Right lobe of liver (tissue), 6 donors: ENCODE measurements around the gene SCN3B. TPM values are rescaled to one million over a fixed set of nuclear protein-coding genes. Genes with fewer than 3 reads are reported as not detected.
A peak's percentile ranks its signal among the peaks of the same experiment; 100 is the strongest.
"Not testable (repeated sequence)": the region's sequence is repeated elsewhere in the genome, so short reads cannot be mapped to it uniquely, and the experiment has no call there.

Experiments used
- ATAC-seq, 4 donors: fragments of 200-7000 bp; cut with Tn5 transposase; one replicate each; pipeline ENCODE4 v1.9.1; 2020; ENCODE audit warnings: mild to moderate bottlenecking in 4 of 4, moderate library complexity in 4 of 4
- DNase-seq, 3 donors: peaks; one replicate each; pipeline ENCODE4 v3.0.0-alpha.2; 2020
- H3K27ac ChIP-seq, 3 donors: fragments of 200-600 bp; one replicate each; pipeline ENCODE4 v1.8.0; 2022
- H3K27me3 ChIP-seq, 2 donors: fragments of 200-600 bp; one replicate each; pipeline ENCODE4 v1.8.0; 2022
- H3K36me3 ChIP-seq, 4 donors: fragments of 200-600 bp; sonication (generic) in 1 of 4; one replicate each; pipeline versions ENCODE4 v1.5.1 to v1.8.0; 2017 to 2022; ENCODE audit warnings: control low read depth in 1 of 4
- H3K4me1 ChIP-seq, 4 donors: fragments of 200-600 bp; sonication (generic) in 1 of 4; one replicate each; pipeline versions ENCODE4 v1.5.1 to v1.8.0; 2017 to 2022; ENCODE audit warnings: control low read depth in 1 of 4
- H3K4me3 ChIP-seq, 3 donors: fragments of 200-600 bp; one replicate each; pipeline ENCODE4 v1.8.0; 2022
- H3K9me3 ChIP-seq, 4 donors: fragments of 200-600 bp; sonication (generic) in 1 of 4; one replicate each; pipeline versions ENCODE4 v1.5.1 to v1.8.0; 2017 to 2022; ENCODE audit warnings: control low read depth in 1 of 4
- CTCF ChIP-seq, 4 donors: fragments of 200-600 bp in 3 of 4; fragments of 450-650 bp in 1 of 4; IDR thresholded peaks; one replicate each; pipeline versions ENCODE4 v1.5.1 to v1.8.0; 2016 to 2022; ENCODE audit warnings: antibody characterized with exemption in 4 of 4, mild to moderate bottlenecking in 2 of 4
- POLR2A ChIP-seq: fragments of 450-650 bp; IDR thresholded peaks from one replicate; pipeline ENCODE4 v1.6.1; 2017; ENCODE audit warnings: antibody characterized with exemption, mild to moderate bottlenecking
- WGBS: methylation state at CpG from one replicate; pipeline ENCODE4 v1.1.6; 2018; ENCODE audit warnings: low coverage, low lambda C conversion rate; ENCODE audit not compliant: insufficient coverage; ENCODE audit errors: missing lambda C conversion rate; 5-methylcytosine and 5-hydroxymethylcytosine counted together
- intact Hi-C, 2 donors: fragments of 100-400 bp; cut with DNase I; formaldehyde crosslinking; loops; one replicate each; pipeline versions ENCODE4 v1.11.2 to v1.14.1; 2022
- total RNA-seq, 6 experiments: library from RNA; depleted of rRNA in 2 of 6; stranded (reverse); fragments of >200 nt in 2 of 6; fragmentation: NEBNext Ultra II Directional in 3 of 6; extraction: Animal tissue kit (Norgen Biotek cat#: 25700) in 3 of 6; gene quantifications; one replicate each; pipeline versions ENCODE4 v1.1.0 to v1.2.4, GENCODE V29; 2016 to 2023
- donor health status: DM: no; HTN: yes; CAD: no.
- donor health status: DM: no; HTN: no; CAD: no.
- donor health status: DM: no; HTN: no; CAD: no.
- donor health status: DM: no; HTN: yes; CAD: no.
- donor health status: DM: no; HTN: yes; CAD: no.

SCN3B gene
- total RNA-seq, 6 experiments from 2014 or later = 0.04 to 0.20 (median 0.09) TPM; not detected in 1

GRCh38 chr11:123670081-123670480 is 15.7 kb upstream of the SCN3B start:
- H3K27ac ChIP-seq = no peak overlapping the region
- H3K27me3 ChIP-seq = no peaks in the 10 kb centered on the region
- no peaks in the 10 kb centered on the region for H3K9me3 ChIP-seq
- no peak for TF ChIP-seq CTCF (IDR thresholded peaks at IDR 0.05)
- no peak for TF ChIP-seq POLR2A
- 40% methylated on average over 1 of the region's 1 CpG for WGBS
- ATAC-seq = no peak
- intact Hi-C loops = no loop called here
- no peak for DNase-seq
- H3K36me3 ChIP-seq = no peaks in the 10 kb centered on the region
- H3K4me1 ChIP-seq = no peaks in the 10 kb centered on the region
- H3K4me3 ChIP-seq = no peak overlapping the region

GRCh38 chr11:123665306-123665705 is 10.9 kb upstream of the SCN3B start:
- Histone ChIP-seq H3K4me1 (no peaks in the 10 kb centered on the region), H3K9me3 (no peaks in the 10 kb centered on the region), H3K36me3 (no peaks in the 10 kb centered on the region), H3K27ac (no peak overlapping the region), H3K4me3 (no peak overlapping the region), H3K27me3 (no peaks in the 10 kb centered on the region)
- ATAC-seq (no peak), DNase-seq (no peak)
- intact Hi-C loops = no loop called here
- WGBS = 38% methylated on average over 1 of the region's 1 CpG
- no peak for TF ChIP-seq CTCF (IDR thresholded peaks at IDR 0.05)
- TF ChIP-seq POLR2A = no peak

GRCh38 chr11:123659965-123660364 is 5.5 kb upstream of the SCN3B start:
- DNase-seq, H3K36me3 ChIP-seq, H3K4me3 ChIP-seq, ATAC-seq, H3K27me3 ChIP-seq, H3K27ac ChIP-seq, H3K4me1 ChIP-seq, intact Hi-C loops, H3K9me3 ChIP-seq: not testable (repeated sequence)
- WGBS = 7% methylated on average over 3 of the region's 3 CpGs

- Histone ChIP-seq H3K9me3 (no peaks in the 10 kb centered on the region), H3K4me1 (peaks cover 0 to 1% (median 0%) of the 10 kb centered on the region in 4 donors), H3K4me3 (no peak overlapping the region), H3K36me3 (no peaks in the 10 kb centered on the region), H3K27ac (no peak overlapping the region), H3K27me3 (no peaks in the 10 kb centered on the region)
- intact Hi-C loops = no loop called here
- ATAC-seq (no peak), DNase-seq (no peak)
- no peak for TF ChIP-seq POLR2A
- no peak for TF ChIP-seq CTCF (IDR thresholded peaks at IDR 0.05)
- 44% methylated on average over 2 of the region's 2 CpGs for WGBS
Observed at GRCh38 chr11:123659311-123659710, 4.9 kb upstream of the SCN3B start.

GRCh38 chr11:123653827-123654565 is 428 bp downstream of the SCN3B start:
- Histone ChIP-seq H3K27me3 (no peaks in the 10 kb centered on the region), H3K9me3 (no peaks in the 10 kb centered on the region), H3K36me3 (no peaks in the 10 kb centered on the region), H3K4me3 (peak overlapping the region; percentile 38 to 47 (median 44)), H3K27ac (no peak overlapping the region), H3K4me1 (peaks cover 0 to 5% (median 0%) of the 10 kb centered on the region in 4 donors)
- intact Hi-C loops = no loop called here
- no peak for TF ChIP-seq CTCF (IDR thresholded peaks at IDR 0.05)
- no peak for TF ChIP-seq POLR2A
- DNase-seq = peak in 1 of 3 donors; percentile 31
- ATAC-seq = peak; percentile 50 to 65 (median 58)
- WGBS = 4% methylated on average over 11 of the region's 64 CpGs
